Measurements from ENCODE around the gene DCP1A.

The DCP1A gene

DNA sequence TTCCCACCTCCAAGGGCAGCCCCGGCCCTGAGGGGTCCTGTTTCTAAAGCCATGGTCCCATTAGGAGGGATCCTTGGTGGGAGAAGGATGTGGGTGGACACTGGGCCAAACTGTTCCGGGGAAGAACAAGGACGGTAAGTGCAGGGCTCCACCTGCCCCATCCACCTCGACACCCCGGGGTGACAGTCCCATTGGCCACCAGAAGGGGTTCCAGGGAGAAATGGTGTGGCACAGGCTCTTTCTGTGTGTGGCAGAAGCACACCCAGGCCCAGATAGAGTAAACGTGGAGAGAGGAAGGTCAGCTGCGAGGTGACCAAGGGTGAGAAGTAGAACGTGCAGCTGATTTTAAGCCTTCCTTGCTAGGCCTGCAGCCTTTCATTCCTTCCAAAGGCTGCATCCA lies 103.6 kb downstream of the DCP1A start:
- no peak for DNase-seq (ENCODE audit: low spot score)

DNA sequence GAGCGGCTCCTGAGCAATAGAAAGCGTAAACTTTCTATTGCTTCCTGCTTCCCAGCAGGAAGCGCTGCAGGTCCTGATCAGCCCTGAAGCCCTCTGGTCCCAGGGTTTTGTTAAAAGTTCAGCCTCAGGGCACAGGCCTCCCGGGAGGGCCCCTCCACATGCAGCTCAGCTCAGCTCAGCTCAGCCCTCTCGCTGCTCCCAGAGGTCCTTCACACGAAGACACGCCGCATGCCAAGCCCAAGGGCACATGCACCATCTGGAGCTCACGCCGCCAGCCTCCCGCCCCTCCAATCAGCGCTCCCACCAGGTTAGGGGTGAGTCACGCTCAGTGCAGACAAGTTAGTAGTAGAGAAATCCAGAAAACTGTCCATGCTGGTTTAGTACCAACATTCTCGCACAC lies 104.2 kb downstream of the DCP1A start:
- peak; percentile 38 for DNase-seq (ENCODE audit: low spot score)

DNA sequence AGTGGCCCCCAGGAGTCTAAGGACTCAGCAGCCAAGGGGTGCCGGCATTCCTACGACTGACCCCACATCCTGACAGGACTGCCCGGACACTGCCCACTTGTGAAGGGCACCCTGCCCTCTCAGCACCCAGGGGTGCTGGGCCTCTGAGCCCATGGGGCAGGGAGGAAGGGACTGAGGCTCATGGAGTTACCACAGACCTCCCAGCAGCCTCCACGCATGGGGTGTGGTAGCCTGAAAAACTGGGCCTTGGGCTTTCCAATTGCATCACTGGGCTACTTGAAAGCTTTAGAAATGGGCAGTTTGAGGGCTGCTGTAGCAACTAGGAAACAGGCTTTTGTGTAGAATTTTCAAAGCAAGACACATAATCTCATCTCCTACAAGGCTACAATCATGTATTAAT lies 104.7 kb downstream of the DCP1A start:
- no peak for DNase-seq (ENCODE audit: low spot score)

DNA sequence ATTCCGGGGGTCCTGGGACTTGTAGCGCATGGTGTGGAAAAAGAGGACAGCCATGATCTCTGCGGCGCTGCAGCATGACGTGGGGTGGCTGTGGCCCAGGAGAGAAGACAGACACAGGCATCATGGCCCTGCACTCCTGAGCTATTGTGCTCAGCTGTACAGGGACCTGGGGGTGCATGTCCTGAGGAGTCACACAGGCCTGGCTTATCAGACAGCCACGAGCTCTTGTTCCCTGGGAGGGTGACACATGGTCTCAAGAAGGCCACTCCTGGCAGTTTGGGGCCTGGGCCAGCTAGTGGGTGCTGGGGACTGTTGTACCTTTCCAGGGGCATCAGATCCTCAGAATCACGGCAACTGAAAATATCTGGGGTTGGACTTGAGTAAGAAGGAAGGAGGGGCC lies 105.2 kb downstream of the DCP1A start:
- DNase-seq (ENCODE audit: low spot score) = no peak

DNA sequence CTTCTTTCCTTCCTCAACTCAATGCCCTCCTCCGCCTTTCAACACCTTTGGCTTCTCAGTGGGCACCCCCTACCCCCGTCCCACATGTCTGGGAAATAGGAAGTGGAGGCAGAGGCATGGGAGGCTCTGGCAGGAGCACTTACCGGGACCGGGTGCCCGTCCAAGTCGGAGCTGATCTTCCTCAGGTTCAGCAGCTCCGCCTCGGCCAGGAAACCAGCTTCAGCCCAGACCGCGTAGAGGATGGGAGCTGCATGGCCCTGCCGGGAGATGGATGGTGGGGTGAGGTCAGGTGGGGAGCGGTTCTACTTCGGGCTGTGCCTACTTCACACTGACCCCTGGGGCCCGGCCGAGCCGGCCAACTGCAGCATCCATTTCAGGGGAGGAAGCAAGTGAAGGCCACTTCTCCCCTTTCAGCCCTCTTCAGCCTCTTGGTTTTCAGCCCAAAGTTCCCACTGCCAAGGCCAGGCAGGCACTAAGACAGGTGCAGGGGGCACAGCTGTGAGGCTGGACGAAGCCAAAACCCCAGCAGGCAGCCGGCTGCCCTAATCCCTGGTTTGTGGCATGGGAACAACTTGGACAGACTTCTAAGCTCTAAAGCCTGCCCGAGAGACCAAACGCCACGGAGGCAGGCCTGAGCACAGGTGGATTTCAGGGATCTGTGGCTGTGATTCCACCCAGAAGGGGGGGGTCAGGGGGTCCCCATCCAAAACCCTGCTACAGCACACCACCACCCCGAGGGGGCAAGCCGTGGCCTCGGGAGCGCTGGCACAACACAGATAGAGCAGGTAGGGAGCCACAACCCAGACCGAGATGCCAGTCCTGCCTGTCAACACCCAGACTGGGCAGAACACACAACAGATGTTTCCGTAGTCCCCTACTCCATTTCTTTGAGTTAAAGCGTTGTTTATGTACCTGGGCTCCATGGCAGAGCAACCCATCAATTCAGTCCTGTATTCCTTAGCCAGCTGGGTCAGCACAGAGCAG lies 106.1 kb downstream of the DCP1A start:
- no peak for DNase-seq (ENCODE audit: low spot score)

DNA sequence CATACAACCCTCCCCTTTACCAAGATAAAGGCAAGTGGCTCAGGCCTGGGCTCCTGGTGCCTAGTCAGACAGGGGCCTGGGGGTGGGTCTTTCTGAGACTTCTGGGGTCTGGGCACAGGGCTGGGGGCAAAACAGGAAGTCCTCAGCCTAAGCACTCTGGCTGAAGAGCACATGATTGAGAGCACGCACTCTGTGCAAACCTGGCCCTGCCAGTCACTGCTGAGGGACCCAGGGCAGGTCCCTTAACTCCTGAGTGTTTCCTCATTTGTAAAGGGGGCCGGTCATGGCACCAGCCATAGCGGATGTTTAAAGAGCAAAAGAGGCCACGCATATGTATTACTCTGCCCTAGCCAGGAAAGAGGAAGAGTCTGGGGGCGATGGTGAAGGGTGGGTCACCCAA lies 107.5 kb downstream of the DCP1A start:
- DNase-seq (ENCODE audit: low spot score) = no peak

DNA sequence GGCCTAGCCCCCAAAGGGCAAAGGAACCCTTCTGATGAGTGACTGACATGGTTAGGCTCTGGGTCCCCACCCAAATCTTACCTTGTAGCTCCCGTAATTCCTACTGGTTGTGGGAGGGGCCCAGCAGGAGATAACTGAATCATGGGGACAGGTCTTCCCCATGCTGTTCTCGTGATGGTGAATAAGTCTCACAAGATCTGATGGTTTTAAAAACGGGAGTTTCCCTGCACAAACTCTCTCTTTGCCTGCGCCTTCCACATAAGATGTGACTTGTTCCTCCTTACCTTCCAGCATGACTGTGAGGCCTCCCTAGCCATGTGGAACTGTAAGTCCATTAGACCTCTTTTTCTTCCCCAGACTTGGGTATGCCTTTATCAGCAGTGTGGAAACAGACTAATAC lies 108.5 kb downstream of the DCP1A start:
- peak; percentile 41 for DNase-seq (ENCODE audit: low spot score)

DNA sequence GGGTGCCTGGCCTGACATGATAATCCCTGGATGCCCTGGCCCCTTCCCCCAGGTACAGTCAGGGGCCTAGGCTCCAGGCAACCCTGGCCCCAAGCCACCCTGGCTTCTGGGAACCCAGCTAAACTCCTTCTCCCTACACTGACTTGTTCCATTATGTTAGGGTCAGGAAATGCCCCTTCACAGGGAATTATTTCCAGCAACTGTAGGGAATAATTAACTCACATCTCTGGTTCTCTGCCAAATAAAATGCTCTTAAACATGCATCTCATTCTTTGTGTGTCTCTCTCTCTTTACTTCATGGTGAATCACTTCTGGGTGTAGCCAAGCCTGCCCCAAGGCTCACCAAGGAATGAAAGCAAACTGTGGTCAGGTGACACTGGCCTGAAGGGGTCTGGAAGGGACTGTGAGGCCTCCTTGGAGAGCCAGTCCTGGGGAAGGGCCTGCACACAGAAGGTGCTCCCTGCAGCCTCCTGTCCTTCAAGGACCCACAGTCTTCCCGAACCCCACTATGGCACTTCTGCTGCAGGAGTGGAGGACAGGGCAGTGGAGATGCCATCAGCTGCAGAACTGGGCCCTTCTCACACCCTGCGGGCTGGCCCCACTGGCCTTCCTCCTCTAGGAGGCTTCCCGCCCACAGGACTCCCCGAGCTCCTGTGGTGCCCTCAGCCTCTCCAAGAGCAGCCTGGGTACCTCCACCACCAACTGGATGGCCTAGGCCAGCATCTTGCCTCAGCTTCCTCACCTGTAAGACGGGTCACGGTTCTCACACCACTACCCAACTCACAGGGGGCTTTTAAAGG lies 109.1 kb downstream of the DCP1A start:
- DNase-seq (ENCODE audit: low spot score) = peak; percentile 98

DNA sequence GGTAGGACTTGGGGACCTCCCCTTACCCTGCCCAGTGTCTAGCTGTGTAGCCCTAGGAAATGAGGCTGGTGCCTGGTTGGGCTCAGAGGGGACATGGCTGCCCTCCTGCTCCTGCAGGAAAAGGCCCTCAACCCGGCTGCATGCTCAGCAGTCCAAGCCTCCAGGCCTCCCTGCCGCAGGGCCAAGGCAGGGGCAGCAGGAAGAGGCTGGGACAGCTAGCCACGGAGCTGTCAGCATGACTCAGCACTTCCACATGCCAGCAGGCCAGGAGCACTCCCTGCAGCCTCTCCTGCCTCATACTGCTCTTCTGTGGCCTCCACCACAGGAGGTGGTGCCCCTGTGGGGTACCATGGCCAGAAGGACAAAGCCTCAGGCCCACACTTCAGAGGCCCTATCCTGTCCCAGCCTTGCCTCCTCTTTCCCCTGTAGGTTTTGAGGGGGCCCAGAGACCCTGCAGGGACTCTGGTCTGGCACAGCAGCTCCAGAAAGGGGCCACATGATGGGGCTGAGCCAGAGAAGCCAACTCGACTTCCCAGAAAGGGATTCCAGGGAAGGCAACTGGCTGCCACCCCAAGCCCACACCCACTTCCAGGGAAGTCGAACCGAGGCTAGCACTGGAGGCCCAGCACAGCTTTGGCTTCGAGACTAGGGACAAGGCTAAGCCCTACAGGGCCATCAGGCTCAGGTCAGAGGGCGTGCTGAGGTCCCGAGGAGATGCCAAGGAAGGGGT lies 111.1 kb downstream of the DCP1A start:
- peak; percentile 93 for DNase-seq (ENCODE audit: low spot score)

DNA sequence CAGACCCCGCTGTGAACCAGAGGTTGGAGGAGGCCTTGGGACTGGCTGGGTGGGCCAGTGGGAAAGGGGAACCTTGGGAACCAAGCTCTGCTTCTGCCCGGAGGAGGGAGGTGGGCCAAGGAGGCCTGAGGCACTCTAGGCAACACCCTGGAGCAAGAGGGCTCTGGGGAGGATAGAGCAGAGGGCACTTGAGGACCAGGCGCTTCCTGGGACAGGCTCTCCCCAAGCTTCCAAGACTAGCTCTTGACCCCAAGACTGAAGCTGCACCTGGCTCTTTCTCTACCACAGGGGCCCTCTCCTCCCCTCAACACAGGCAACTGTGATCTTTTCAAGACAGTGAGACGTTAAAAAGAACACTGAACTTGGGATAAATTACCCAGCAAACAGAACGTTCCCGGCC lies 111.8 kb downstream of the DCP1A start:
- DNase-seq (ENCODE audit: low spot score) = no peak

DNA sequence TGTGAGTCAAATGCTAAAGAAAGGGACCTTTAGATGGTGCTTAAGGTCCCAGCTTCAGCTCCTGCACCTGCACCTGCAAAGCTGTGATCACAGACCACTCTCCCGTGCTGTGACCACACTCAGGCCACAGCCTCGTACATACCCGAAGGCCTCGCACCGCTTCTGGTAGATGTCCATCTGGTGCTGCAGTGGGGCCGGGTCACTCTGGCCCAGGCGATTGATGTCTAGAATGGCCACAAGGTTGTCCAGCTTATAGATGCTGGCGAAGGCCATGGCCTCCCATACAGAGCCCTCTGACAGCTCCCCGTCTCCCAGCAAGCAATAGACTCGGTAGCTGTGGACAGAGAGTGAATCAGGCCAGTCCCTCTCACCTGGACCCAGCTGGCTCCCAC lies 112.5 kb downstream of the DCP1A start:
- DNase-seq (ENCODE audit: low spot score) = no peak

DNA sequence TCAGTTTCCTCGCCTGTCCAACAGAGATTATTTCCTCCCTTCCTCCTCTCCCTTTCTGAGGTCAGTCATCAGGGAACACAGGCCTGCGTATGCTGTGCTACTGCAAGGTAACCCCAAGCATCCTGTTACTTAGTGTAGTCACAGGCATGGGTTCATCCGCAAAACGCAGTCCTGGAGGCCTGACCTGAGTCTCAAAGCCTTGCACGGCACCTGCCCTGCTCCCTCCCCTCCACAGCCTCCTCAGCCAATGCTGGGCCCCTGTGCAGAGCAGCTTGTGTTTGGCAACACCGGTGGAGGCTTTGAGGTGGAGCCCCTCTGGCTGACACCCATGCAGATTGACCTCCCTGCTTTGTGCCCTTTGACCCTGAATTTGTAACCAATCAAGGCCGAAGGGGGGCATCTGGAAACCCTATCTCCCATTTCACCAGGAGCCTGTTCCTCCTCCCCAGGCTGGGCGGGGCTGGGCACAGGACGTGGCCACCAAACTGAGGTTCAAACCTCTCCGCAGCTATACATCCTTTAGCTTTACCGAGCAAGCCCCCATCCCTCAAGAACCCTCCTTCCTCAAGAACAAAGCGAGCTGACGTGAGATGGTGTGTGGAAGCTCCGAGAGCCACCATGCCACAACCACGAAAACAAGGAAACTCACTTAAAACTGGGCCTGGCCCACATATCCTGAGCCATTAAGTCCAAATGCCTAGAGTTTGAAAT lies 113.1 kb downstream of the DCP1A start:
- no peak for DNase-seq (ENCODE audit: low spot score)

All from kidney tubule cell (primary cell).